ENCODE measurements around the gene MRS2. TPM values are rescaled to one million over a fixed set of nuclear protein-coding genes. Genes with fewer than 3 reads are reported as not detected.

MRS2 gene
- total RNA-seq, 4 donors from 2014 or later: 23.0 to 41.6 (median 30.6) TPM

- H3K27me3 ChIP-seq: no peaks in the 10 kb centered on the region
- WGBS, 2 donors (ENCODE audit: low coverage in 1 of 2): 76% methylated on average over 1 of the region's 2 CpGs; no CpG with 5 or more reads in 1 of the 2 donors
- H3K4me3 ChIP-seq: no peak overlapping the region
- H3K27ac ChIP-seq: no peak overlapping the region
- TF ChIP-seq POLR2A (IDR thresholded peaks at IDR 0.05): no peak
- no peak for TF ChIP-seq EP300 (IDR thresholded peaks at IDR 0.05)
- TF ChIP-seq CTCF (IDR thresholded peaks at IDR 0.05): no peak
- no peak for TF ChIP-seq POLR2AphosphoS5 (IDR thresholded peaks at IDR 0.05)
- no peaks in the 10 kb centered on the region for H3K4me1 ChIP-seq
- H3K36me3 ChIP-seq: peaks cover 0 to 50% of the 10 kb centered on the region in 2 donors
- no peak for ATAC-seq
- no peaks in the 10 kb centered on the region for H3K9me3 ChIP-seq
These were observed 25.9 kb downstream of the MRS2 start for GRCh38 chr6:24428615-24429014.

GRCh38 chr6:24429146-24429545 lies 26.4 kb downstream of the MRS2 start:
- Histone ChIP-seq H3K27ac (no peak overlapping the region), H3K36me3 (peaks cover 0 to 45% of the 10 kb centered on the region in 2 donors), H3K9me3 (no peaks in the 10 kb centered on the region), H3K4me1 (no peaks in the 10 kb centered on the region), H3K27me3 (no peaks in the 10 kb centered on the region), H3K4me3 (no peak overlapping the region)
- ATAC-seq: no peak
- TF ChIP-seq EP300 (IDR thresholded peaks at IDR 0.05) (no peak), CTCF (IDR thresholded peaks at IDR 0.05) (no peak), POLR2A (IDR thresholded peaks at IDR 0.05) (no peak), POLR2AphosphoS5 (IDR thresholded peaks at IDR 0.05) (no peak)
- WGBS, 2 donors (ENCODE audit: low coverage in 1 of 2): 66 to 77% methylated on average over 3 of the region's 3 CpGs

GRCh38 chr6:24430086-24430485 lies 27.4 kb downstream of the MRS2 start:
- H3K27ac ChIP-seq: no peak overlapping the region
- H3K4me1 ChIP-seq: no peaks in the 10 kb centered on the region
- H3K9me3 ChIP-seq: no peaks in the 10 kb centered on the region
- no peak overlapping the region for H3K4me3 ChIP-seq
- ATAC-seq: no peak
- no peaks in the 10 kb centered on the region for H3K27me3 ChIP-seq
- H3K36me3 ChIP-seq: peaks cover 0 to 38% of the 10 kb centered on the region in 2 donors
- no peak for TF ChIP-seq POLR2AphosphoS5 (IDR thresholded peaks at IDR 0.05)
- no peak for TF ChIP-seq CTCF (IDR thresholded peaks at IDR 0.05)
- no peak for TF ChIP-seq POLR2A (IDR thresholded peaks at IDR 0.05)
- no peak for TF ChIP-seq EP300 (IDR thresholded peaks at IDR 0.05)
- WGBS, 2 donors (ENCODE audit: low coverage in 1 of 2): 76% methylated on average over 3 of the region's 3 CpGs

GRCh38 chr6:24431045-24431451 lies 28.3 kb downstream of the MRS2 start:
- no peaks in the 10 kb centered on the region for H3K27me3 ChIP-seq

More at GRCh38 chr6:24431045-24431451, 28.3 kb downstream of the MRS2 start:
- Histone ChIP-seq H3K9me3 (no peaks in the 10 kb centered on the region), H3K4me1 (no peaks in the 10 kb centered on the region), H3K4me3 (no peak overlapping the region), H3K36me3 (peaks cover 0 to 34% of the 10 kb centered on the region in 2 donors), H3K27ac (no peak overlapping the region)
- WGBS, 2 donors (ENCODE audit: low coverage in 1 of 2): 59 to 67% methylated on average over 1 of the region's 1 CpG
- TF ChIP-seq CTCF (IDR thresholded peaks at IDR 0.05) (peak; percentile 52 to 68 (median 62)), POLR2AphosphoS5 (IDR thresholded peaks at IDR 0.05) (no peak), POLR2A (IDR thresholded peaks at IDR 0.05) (no peak), EP300 (IDR thresholded peaks at IDR 0.05) (no peak)
- no peak for ATAC-seq
